Natural killer cell (primary cell): ENCODE measurements around the gene CSNK2A1. TPM values are rescaled to one million over a fixed set of nuclear protein-coding genes. Genes with fewer than 3 reads are reported as not detected.

Experiments
- ATAC-seq, 3 donors: fragments of 150-1000 bp in 2 of 3; fragments of 200-7000 bp in 1 of 3; cut with Tn5 transposase; 1 replicate in 1 of 3; 2 replicates in 2 of 3; pipeline ENCODE4 v1.10.0; 2021; ENCODE audit warnings: mild to moderate bottlenecking in 2 of 3, moderate library complexity in 2 of 3
- DNase-seq, 2 donors: peaks; one replicate each; pipeline versions ENCODE4 v3.0.0 to v3.0.0-alpha.2; 2013 to 2021; ENCODE audit warnings: mixed read lengths in 1 of 2
- H3K27ac ChIP-seq: one replicate; pipeline ENCODE4 v1.5.1; 2013; ENCODE audit warnings: mild to moderate bottlenecking, low read length
- H3K27me3 ChIP-seq: one replicate; pipeline ENCODE4 v1.6.1; 2013; ENCODE audit warnings: low read length; ENCODE audit not compliant: control insufficient read depth, insufficient read depth
- H3K36me3 ChIP-seq: one replicate; pipeline ENCODE4 v1.6.1; 2013; ENCODE audit warnings: low read length; ENCODE audit not compliant: control insufficient read depth, insufficient read depth
- H3K4me1 ChIP-seq: one replicate; pipeline ENCODE4 v1.6.1; 2013; ENCODE audit warnings: low read length; ENCODE audit not compliant: control insufficient read depth, insufficient read depth
- H3K4me3 ChIP-seq: one replicate; pipeline ENCODE4 v1.5.1; 2013; ENCODE audit warnings: low read length
- H3K9me3 ChIP-seq: one replicate; pipeline ENCODE4 v1.6.1; 2013; ENCODE audit warnings: low read length; ENCODE audit not compliant: control insufficient read depth, insufficient read depth
- H3K27ac Mint-ChIP-seq, 2 donors: one replicate each; pipeline ENCODE4 v1.8.0; 2022; ENCODE audit warnings: mild to moderate bottlenecking in 2 of 2, mixed read lengths in 2 of 2, moderate library complexity in 1 of 2
- H3K27me3 Mint-ChIP-seq, 2 donors: one replicate each; pipeline ENCODE4 v1.8.0; 2022; ENCODE audit warnings: low read depth in 2 of 2, mixed read lengths in 2 of 2
- H3K36me3 Mint-ChIP-seq: one replicate; pipeline ENCODE4 v1.8.0; 2022; ENCODE audit warnings: mixed read lengths
- H3K4me1 Mint-ChIP-seq, 2 donors: one replicate each; pipeline ENCODE4 v1.8.0; 2022; ENCODE audit warnings: mixed read lengths in 2 of 2
- H3K4me3 Mint-ChIP-seq: one replicate; pipeline ENCODE4 v1.8.0; 2022; ENCODE audit warnings: mild to moderate bottlenecking, moderate library complexity, mixed read lengths
- H3K9me3 Mint-ChIP-seq, 2 donors: one replicate each; pipeline ENCODE4 v1.8.0; 2022; ENCODE audit warnings: mixed read lengths in 2 of 2
- CTCF ChIP-seq: fragments of 200-600 bp; IDR thresholded peaks from one replicate; pipeline ENCODE4 v1.8.0; 2022; ENCODE audit warnings: antibody characterized with exemption
- WGBS: methylation state at CpG from one replicate; pipeline ENCODE4 v1.1.7; 2013; ENCODE audit warnings: missing lambda C conversion rate; ENCODE audit not compliant: insufficient coverage; 5-methylcytosine and 5-hydroxymethylcytosine counted together
- intact Hi-C: fragments of 100-400 bp; cut with micrococcal nuclease; formaldehyde crosslinking; loops from one replicate; pipeline ENCODE4 v1.14.2; 2022
- total RNA-seq, 4 donors: library from RNA; stranded (reverse); fragments of 120-200 nt in 1 of 4; gene quantifications; one replicate each; pipeline versions ENCODE4 v1.2.3 to v1.2.4, GENCODE V29; 2013 to 2022

CSNK2A1 gene
- total RNA-seq, 3 donors from 2014 or later (not counting 1 experiment from before 2014, with no cell fraction given): 88.8 to 92.6 (median 88.9) TPM

GRCh38 chr20:547394-547793 is 3.8 kb upstream of the CSNK2A1 start:
- no peak for TF ChIP-seq CTCF
- WGBS: 88% methylated on average over 1 of the region's 1 CpG
- DNase-seq: no peak
- Histone ChIP-seq H3K9me3 (no peaks in the 10 kb centered on the region), H3K27ac (no peak overlapping the region), H3K4me3 (no peak overlapping the region), H3K36me3 (no peaks in the 10 kb centered on the region), H3K4me1 (peaks cover 12% of the 10 kb centered on the region), H3K27me3 (no peaks in the 10 kb centered on the region)
- Mint-ChIP-seq H3K4me3 (no peak overlapping the region), H3K27ac (no peak overlapping the region), H3K4me1 (peaks cover 19 to 25% of the 10 kb centered on the region in 2 donors), H3K36me3 (no peaks in the 10 kb centered on the region), H3K27me3 (peaks cover 28 to 32% of the 10 kb centered on the region in 2 donors), H3K9me3 (peaks cover 0 to 2% of the 10 kb centered on the region in 2 donors)
- intact Hi-C loops: no loop called here
- ATAC-seq: no peak

- ATAC-seq (no peak), DNase-seq (no peak)
- no peaks in the 10 kb centered on the region for H3K36me3 ChIP-seq
Observed at GRCh38 chr20:546353-546752, 2.8 kb upstream of the CSNK2A1 start.

GRCh38 chr20:544153-544725 is 649 bp upstream of the CSNK2A1 start:
- WGBS: 74% methylated on average over 6 of the region's 6 CpGs
- no peak for DNase-seq
- H3K27ac Mint-ChIP-seq: peak overlapping the region; percentile 95 to 100

More at GRCh38 chr20:546353-546752, 2.8 kb upstream of the CSNK2A1 start:
- WGBS: 98% methylated on average over 3 of the region's 3 CpGs
- Histone ChIP-seq H3K27me3 (no peaks in the 10 kb centered on the region), H3K4me1 (peaks cover 16% of the 10 kb centered on the region), H3K9me3 (no peaks in the 10 kb centered on the region), H3K4me3 (no peak overlapping the region), H3K27ac (no peak overlapping the region)
- Mint-ChIP-seq H3K4me3 (no peak overlapping the region), H3K27me3 (peaks cover 19 to 24% of the 10 kb centered on the region in 2 donors), H3K27ac (no peak overlapping the region), H3K36me3 (no peaks in the 10 kb centered on the region), H3K9me3 (peaks cover 0 to 2% of the 10 kb centered on the region in 2 donors), H3K4me1 (peaks cover 30 to 35% of the 10 kb centered on the region in 2 donors)
- intact Hi-C loops: no loop called here
- TF ChIP-seq CTCF: no peak

More at GRCh38 chr20:544153-544725, 649 bp upstream of the CSNK2A1 start:
- no peak for ATAC-seq
- no peaks in the 10 kb centered on the region for H3K9me3 ChIP-seq
- no peaks in the 10 kb centered on the region for H3K36me3 ChIP-seq
- intact Hi-C loops: loop anchor here (5.0 kb wide), 1 partner anchor 192 kb away; no protein-coding TSS in a partner anchor
- peaks cover 49 to 51% of the 10 kb centered on the region in 2 donors for H3K4me1 Mint-ChIP-seq
- H3K4me3 Mint-ChIP-seq: peak overlapping the region; percentile 87
- peaks cover 0 to 2% of the 10 kb centered on the region in 2 donors for H3K9me3 Mint-ChIP-seq
- H3K36me3 Mint-ChIP-seq: no peaks in the 10 kb centered on the region
- H3K4me3 ChIP-seq: peak overlapping the region; percentile 90
- peak overlapping the region; percentile 87 for H3K27ac ChIP-seq
- TF ChIP-seq CTCF: no peak
- H3K4me1 ChIP-seq: peaks cover 17% of the 10 kb centered on the region
- peaks cover 6 to 11% of the 10 kb centered on the region in 2 donors for H3K27me3 Mint-ChIP-seq
- no peaks in the 10 kb centered on the region for H3K27me3 ChIP-seq
